Keratinocyte (primary cell): ENCODE measurements around the gene NLRP3.

Experiments
- CTCF ChIP-seq, 3 experiments: IDR thresholded peaks in 1 of 3; conservative IDR thresholded peaks in 1 of 3; optimal IDR thresholded peaks in 1 of 3; 2 replicates in 2 of 3; 3 replicates in 1 of 3; pipeline versions ENCODE3 to v1.5.1; 2011; ENCODE audit warnings: low read length in 3 of 3, mild to moderate bottlenecking in 3 of 3, moderate library complexity in 2 of 3, control low read depth in 1 of 3, inconsistent platforms in 1 of 3; ENCODE audit not compliant: insufficient read depth in 2 of 3; ENCODE audit errors: extremely low read depth in 1 of 3
- EZH2 ChIP-seq: IDR thresholded peaks from one replicate; pipeline ENCODE4 v1.6.1; 2012; ENCODE audit warnings: inconsistent platforms, mild to moderate bottlenecking, low read length, moderate library complexity

- TF ChIP-seq CTCF (optimal IDR thresholded peaks at IDR 0.05 in 1 of 3, IDR thresholded peaks at IDR 0.05 in 1 of 3, conservative IDR thresholded peaks at IDR 0.05 in 1 of 3; ENCODE audit: extremely low read depth in 1 of 3, insufficient read depth in 2 of 3, low read length in 3 of 3): no peak
- TF ChIP-seq EZH2: no peak
These were observed 43.5 kb downstream of the NLRP3 start for GRCh38 chr1:247459507-247459906.
